ENCODE results near the gene WFDC2.
"Not testable (repeated sequence)": the region's sequence is repeated elsewhere in the genome, so short reads cannot be mapped to it uniquely, and the experiment has no call there.

Gene WFDC2

DNA sequence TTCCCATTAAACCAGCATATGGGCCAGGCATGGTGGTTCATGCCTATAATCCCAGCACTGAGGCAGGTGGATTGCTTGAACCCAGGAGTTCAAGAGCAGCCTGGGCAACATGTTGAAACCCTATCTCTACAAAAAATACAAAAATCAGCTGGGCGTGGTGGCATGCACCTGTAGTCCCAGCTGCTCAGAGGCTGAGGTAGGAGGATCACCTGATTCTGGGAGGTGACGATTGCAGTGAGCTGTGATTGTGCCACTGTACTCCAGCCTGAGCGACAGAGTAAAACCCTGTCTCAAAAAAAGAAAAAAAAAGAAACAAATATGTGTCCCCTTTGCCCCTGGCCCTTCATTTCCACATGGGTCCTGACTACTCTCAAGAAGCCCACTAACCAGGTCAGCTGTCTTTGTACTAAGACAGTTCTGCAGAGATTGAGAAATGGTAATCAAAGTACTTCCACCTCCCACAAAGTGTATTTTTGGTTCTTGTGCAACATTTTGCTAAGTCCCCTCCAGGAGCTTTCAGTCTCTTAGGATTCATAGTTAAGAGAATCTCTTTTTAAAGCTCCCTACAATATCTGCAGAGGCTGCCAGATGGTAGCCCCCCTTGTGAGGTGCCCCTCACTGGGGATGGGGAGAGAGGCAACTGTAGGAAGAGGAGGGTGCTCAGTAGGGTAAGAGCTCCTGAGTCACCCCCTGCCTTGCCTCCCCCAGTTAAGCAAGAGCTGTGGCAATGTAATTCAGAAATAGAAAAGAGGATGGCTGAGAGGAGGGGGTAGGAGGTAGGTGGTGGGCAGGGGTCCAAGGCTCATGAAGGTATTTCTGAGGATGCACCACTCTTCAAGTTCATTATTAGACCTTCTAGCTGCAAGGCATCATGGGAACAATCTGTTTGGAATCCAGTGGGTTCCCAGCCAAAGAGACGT is 16.5 kb upstream of the WFDC2 start:
- DNase-seq, result no peak

DNA sequence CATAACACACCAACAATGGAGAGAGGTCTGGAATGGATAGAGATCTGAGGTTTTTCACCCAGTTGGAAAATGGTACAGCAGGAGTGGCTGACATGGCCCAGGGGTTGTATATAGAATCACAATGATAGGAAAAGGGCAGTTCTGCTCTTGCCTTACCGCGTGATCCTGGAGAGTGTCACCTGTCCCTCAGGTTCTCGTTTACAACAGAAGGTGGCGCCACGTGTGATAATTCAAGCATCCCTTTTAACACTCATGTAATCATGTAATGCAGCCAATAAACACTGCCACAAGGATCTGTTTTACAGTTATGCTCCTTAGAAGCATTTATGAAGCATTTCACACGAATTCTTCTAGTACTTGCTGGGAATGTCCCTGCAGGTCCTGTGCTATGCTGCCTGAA is 12.9 kb upstream of the WFDC2 start:
- peak; percentile 24 to 47 for DNase-seq

- DNase-seq, result no peak
Observed at GRCh38 chr20:45459606-45460005, 9.9 kb upstream of the WFDC2 start.

GRCh38 chr20:45461225-45461624 is 8.3 kb upstream of the WFDC2 start:
- peak in 1 of 2 donors; percentile 8 for DNase-seq

GRCh38 chr20:45462711-45463509 is 6.6 kb upstream of the WFDC2 start:
- DNase-seq, result no peak

GRCh38 chr20:45463709-45464108 is 5.8 kb upstream of the WFDC2 start:
- DNase-seq, result no peak

DNA sequence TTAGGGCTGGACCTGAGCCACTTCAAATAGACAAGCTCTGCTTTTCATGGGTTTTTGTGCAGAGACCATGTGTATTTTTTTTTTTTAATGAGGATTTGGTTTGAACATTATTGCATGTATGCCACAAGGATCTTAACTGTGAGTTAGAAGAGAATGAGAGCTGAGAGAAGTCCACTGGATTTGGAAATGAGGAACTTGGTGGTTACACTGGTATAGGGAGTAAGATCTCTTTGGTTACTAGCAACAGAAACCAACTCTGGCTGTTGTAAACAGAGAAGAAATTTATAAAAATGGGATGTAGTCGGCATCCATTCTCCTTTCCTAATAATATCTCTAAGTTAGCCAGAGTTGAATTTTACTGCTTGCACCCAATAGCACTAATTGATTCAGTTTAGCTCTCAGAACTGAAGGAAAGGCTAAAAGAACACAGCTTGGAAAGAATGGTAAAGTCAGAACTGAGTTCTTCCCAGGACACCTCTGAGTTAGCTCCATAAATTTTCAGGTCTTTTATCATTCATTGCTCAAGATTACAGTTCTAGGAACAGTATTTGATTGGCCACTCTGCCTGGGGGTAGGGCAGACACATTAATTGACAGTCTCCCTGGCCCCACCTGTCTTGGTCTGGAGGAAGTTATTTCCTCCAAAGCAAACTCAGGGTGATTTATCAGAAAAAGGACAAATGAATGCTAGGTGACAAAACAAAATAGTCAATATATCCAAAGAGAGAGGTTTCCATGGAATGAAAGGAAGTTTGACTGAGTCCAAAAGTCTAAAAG is 3.9 kb upstream of the WFDC2 start:
- no peak for DNase-seq

GRCh38 chr20:45467172-45467571 is 2.4 kb upstream of the WFDC2 start:
- no peak for DNase-seq

- no peak for DNase-seq
Observed at GRCh38 chr20:45467861-45468260, 1.7 kb upstream of the WFDC2 start.

- DNase-seq, result peak; percentile 25 to 48
Observed at GRCh38 chr20:45470262-45470931, 844 bp downstream of the WFDC2 start.

DNA sequence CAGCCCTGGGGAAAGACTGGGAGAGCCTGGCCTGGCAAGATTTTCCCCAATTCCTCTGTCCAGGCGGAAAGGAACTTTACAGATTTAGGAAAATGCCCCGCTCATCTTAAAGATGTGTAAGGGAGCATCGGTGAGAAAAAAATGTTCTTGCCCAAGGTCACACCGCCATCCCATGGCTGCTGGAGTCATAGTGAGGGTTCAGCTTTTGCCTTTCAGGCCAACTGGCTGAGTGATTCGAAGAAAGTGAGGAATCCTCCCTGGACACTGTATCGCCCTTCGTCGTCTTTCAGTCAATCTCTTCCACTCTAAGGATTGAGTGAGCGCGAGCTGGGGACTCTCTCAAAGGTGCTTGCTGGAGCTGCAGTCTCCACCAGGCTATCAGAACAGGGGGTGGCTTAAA is 1.4 kb downstream of the WFDC2 start:
- no peak for DNase-seq

DNA sequence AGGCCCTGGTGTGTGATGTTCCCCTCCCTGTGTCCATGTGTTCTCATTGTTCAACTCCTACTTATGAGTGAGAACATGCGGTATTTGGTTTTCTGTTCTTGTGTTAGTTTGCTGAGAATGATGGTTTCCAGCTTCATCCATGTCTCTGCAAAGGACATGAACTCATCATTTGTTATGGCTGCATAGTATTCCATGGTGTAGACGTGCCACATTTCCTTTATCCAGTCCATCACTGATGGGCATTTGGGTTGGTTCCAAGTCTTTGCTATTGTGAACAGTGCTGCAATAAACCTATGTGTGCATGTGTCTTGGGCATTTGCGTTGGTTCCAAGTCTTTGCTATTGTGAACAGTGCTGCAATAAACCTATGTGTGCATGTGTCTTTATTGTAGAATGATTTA is 2.7 kb downstream of the WFDC2 start:
- not testable (repeated sequence) for DNase-seq

DNA sequence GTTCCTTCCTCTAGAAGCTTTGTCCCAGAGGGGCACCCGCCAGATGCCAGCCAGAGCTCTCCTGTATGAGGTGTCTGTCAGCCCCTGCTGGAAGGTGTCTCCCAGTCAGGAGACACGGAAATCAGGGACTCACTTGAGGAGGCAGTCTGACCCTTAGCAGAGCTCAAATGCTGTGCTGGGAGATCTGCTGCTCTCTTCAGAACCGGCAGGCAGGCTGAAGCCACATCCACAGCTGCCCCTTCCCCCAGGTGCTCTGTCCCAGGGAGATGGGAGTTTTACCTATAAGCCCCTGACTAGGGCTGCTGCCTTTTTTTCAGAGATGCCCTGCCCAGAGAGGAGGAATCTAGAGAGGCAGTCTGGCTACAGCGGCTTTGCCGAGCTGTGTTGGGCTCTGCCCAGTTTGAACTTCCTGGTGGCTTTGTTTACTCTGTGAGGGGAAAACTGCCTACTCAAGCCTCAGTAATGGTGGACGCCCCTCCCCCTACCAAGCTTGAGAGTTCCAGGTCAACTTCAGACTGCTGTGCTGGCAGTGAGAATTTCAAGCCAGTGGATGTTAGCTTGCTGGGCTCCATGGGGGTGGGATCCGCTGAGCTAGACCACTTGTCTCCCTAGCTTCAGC is 8.1 kb downstream of the WFDC2 start:
- not testable (repeated sequence) for DNase-seq

GRCh38 chr20:45479822-45480221 is 10.3 kb downstream of the WFDC2 start:
- DNase-seq, result no peak

DNA sequence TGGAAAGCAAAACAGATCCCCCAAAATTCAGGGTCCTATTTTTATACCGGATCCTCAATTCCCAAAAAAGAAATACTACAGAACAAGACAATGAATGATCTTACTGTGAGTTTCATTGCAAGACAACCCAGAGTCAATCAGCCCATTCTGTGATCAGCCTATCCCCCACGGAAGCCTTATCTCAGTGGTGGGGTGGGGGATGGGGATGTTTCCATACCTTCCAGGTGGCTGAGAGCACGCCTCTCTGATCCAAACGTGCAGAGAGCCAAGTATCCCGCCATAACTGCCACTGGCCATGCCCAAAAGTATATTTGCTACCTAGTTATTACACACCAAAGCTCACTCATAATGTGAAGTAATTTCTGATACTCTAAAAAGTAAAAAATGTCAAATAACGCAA is 15.1 kb downstream of the WFDC2 start:
- DNase-seq, result no peak

DNA sequence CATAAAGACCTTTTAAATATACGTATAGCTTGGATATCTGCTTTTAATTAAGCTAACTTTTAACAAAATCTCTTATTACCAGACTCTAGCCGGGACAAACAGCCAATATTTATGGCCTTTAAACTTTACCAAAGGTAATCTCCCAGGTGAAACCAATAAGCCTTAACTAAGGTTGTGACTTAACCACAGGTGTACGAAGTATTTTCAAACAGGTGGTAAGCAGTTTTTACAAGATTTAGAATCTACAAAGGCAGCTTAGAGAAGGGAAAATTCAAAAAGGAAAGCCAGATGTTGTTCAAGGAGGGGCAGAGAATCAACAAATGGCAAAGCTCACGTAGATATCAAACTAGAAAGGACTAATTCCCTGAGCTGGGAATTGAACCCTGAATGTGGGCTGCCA is 15.8 kb downstream of the WFDC2 start:
- no peak for DNase-seq

DNA sequence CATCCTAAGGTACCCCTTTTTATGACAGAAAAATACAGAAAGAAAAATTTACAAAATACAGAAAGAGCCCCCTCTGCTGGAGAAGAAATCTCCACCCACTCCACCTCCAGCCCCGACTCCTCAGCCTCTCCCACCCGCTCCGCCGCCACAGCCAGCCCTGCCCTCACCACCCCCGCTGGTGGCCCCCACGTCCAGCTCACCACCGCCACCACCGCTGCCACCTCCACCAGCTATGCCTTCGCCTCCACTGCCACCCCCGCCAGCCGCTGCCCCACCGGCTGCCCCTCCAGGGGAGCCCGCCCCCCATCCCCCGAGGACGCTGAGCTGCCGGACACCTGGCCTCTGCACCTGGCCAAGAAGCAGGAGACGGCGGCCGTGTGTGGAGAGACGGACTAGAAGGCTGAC is 17.7 kb downstream of the WFDC2 start:
- no peak for DNase-seq

DNA sequence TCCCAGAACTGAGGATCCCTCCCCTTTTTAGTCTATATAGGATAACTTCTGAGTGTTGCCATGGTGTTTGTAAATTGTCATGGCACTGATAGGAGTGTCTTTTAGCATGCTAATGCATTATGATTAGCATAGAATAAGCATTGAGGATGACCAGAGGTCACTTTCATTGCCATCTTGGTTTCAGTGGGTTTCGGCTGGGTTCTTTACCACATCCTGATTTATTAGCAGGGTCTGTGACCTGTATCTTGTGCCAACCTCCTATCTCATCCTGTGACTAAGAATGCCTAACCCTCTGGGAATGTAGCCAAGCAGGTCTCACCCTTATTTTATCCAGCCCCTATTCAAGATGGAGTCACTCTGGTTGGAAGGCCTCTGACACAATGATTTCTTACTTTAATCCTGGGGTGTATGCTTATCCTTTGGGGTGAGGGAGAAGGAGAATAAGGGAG is 19.6 kb downstream of the WFDC2 start:
- DNase-seq, result no peak

DNA sequence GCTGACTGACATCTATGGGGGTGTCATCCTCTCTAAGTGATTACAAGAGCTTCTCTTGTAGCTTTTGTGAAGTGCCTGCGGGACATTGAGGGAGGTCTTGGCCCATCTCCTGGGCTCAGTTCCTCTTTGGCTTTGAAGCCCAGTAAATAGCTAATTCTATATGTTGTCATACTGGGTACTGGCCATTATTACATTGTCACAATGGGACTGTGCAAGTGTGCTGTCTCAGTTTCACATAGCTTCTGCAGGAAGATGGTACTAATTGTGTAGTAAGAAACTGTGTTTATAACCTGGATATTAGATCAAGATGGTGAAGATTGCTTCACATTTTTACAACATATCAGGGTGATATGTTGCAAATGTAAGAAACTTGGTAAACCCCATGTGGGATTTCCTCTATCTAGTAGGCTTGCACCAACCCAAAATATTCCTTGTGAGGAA is 26.0 kb downstream of the WFDC2 start:
- DNase-seq, result no peak

GRCh38 chr20:45496166-45496565 is 26.6 kb downstream of the WFDC2 start:
- no peak for DNase-seq

- no peak for DNase-seq
Observed at GRCh38 chr20:45497971-45498494, 28.5 kb downstream of the WFDC2 start.

- no peak for DNase-seq
Observed at GRCh38 chr20:45500022-45500421, 30.5 kb downstream of the WFDC2 start.
